ENCODE results near the gene CDS1.
"Not testable (repeated sequence)": the region's sequence is repeated elsewhere in the genome, so short reads cannot be mapped to it uniquely, and the experiment has no call there.

CDS1 gene

DNA sequence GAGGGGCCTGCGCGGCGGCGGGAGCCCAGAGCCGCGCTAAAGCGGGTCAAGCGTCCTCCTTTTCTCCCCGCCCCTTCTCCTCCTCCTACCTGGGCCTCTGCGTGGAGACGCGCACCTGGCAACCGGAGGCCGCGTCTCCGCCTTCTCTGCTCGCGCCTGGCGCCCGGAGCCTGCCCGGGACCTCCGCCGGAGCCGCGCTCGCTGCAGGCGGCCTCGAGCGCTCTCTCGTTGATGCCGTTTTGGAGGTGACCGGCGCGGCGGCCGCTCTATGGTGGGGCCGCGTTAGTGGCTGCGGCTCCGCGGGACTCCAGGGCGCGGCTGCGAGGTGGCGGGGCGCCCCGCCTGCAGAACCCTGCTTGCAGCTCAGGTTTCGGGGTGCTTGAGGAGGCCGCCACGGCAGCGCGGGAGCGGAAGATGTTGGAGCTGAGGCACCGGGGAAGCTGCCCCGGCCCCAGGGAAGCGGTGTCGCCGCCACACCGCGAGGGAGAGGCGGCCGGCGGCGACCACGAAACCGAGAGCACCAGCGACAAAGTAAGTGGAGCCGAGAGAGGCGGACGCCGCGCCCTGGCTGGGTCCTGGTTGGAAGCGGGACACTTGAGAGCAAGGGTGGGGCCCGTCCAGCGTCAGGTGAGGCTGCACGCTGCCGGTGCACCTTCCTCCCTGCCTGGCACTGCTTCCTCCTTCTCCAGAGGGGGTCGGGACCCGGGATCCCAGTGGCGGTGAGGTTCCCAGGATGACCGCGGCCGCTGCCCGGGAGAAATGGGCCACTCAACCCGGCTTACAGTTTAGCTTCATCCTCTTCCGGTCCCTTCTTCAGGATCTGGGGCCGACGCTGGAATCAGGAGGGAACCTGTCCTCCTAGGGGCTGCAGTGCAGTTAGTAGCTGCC is at the start of gene CDS1:
Gene CDS1 (plus strand): TSS at position 140 of the 888 bp plus-strand sequence. CDS start 275 bp downstream, at position 415.
- peak; percentile 7 for DNase-seq (ENCODE audit: low read depth)

DNA sequence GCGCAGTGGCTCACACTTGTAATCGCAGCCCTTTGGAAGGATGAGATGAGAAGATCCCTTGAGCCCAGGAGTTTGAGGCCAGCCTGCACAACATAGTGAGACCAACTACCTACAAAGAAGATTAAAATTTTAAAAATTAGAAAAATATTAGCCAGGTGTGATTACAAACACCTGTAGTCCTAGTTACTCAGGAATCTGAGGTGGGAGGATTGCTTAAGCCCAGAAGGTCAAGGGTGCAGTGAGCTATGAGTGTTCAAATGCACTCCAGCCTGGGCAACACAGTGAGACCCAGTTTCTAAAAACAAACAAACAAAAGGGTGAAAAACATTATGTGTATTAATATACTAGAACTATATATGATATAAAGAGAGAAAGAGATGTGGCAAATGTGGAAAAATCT is 47.0 kb upstream of the CDS1 start:
- no peak for DNase-seq (ENCODE audit: low read depth)

DNA sequence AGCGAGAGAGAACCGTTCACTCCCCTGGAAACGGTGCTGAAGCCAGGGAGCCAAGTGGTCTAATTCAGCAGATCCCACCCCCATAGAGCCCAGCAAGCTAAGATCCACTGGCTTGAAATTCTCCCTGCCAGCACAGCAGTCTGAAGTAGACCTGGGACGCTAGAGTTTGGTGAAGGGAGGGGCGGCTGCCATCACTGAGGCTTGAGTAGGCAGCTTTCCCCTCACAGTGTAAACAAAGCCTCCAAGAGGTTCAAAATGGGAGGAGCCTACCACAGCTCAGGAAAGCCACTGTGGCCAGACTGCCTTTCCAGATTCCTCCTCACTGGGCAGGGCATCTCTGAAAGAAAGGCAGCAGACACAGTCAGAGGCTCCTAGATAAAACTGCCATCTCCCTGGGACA is 37.8 kb upstream of the CDS1 start:
- DNase-seq (ENCODE audit: low read depth): no peak

GRCh38 chr4:84547211-84547610 is 35.7 kb upstream of the CDS1 start:
- no peak for DNase-seq (ENCODE audit: low read depth)

GRCh38 chr4:84549191-84549590 is 33.7 kb upstream of the CDS1 start:
- not testable (repeated sequence) for DNase-seq (ENCODE audit: low read depth)

GRCh38 chr4:84562156-84562555 is 20.8 kb upstream of the CDS1 start:
- no peak for DNase-seq (ENCODE audit: low read depth)

DNA sequence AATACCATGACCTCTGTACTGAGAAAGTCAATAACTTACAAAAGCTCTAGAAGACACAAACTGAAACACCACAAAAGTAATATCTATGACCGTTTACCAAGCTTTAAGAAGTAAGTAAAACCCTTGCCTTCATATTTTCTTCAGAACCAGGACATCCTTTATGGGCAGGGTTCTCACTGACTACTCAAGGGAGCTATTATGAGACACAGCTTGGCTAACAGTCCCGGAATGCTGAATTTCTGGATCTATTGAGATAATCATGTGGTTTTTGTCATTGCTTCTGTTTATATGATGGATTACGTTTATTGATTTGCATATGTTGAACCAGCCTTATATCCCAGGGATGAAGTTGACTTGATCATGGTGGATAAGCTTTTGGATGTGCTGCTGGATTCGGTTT is 19.9 kb upstream of the CDS1 start:
- DNase-seq (ENCODE audit: low read depth): no peak

GRCh38 chr4:84565951-84566350 is 17.0 kb upstream of the CDS1 start:
- no peak for DNase-seq (ENCODE audit: low read depth)

- no peak for DNase-seq (ENCODE audit: low read depth)
Observed at GRCh38 chr4:84568496-84568895, 14.4 kb upstream of the CDS1 start.

GRCh38 chr4:84569009-84569408 is 13.9 kb upstream of the CDS1 start:
- DNase-seq (ENCODE audit: low read depth): no peak

GRCh38 chr4:84573385-84574068 is 9.4 kb upstream of the CDS1 start:
- DNase-seq (ENCODE audit: low read depth): no peak

DNA sequence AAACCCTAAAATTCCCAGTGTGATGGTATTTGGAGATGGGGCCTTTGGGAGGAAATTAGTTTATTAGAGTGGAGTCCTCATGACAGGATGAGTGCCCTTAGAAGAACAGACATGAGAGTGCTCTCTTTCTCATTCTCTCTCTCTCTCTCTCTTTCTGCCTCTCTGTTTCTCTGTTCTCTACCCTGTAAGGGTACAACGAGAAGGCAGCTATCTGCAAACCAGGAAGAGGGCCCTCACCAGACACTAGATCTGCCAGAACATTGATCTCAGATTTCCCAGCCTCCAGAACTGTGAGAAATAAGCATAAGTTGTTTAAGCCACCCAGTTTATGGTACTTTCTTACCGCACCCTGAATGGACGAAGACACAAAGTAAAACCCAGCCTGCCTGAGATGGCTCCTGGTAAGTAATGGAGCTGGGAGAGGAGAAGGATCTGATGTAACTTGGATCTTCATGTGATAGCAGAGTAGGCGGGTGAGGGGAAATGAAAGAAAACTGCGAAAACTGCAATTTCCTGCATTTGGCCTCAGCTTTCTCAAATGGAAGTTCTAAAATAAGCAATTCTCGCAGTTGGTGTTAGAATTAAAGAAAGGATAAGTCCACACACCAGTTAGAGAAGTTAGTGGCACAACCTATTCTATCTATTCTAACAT is 8.7 kb upstream of the CDS1 start:
- no peak for DNase-seq (ENCODE audit: low read depth)

DNA sequence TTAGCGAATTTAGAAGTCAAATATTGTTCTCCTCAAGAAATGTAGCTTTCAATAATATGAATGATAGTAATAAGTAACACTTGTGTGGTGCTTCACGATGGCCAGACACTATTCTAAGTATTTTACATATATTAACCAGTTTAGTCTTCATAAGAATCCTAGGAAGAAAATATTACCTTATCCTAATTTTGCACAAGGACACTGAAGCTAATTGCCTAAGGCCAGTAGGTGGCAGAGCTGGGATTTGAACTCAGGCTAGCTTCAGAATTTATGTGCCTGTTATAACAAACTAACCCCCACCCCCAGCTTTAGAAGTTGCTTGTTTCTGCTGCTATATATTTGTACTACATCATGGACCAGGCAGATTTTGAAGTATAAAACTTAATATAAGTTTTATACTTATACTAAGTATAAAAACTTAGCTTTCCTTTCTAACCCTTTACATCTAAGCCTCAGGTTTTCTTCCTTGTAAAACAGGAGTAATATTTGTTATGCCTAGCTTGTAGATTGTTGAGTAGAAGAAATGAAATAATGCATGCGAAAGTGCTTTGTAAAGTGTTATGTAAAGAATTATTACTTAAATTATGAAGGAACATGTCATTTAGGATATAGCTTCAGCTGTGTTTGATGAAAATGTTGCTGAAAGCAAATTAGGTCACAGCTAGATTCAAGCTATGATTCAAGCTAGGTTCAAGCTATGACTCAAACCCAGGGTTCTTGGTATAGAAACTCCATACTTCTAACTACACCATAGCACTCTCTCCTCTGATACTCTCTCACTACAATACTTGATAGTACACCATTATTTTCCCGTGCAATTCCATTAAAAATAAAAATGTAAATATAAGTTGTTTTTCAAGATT is 4.2 kb upstream of the CDS1 start:
- peak; percentile 48 for DNase-seq (ENCODE audit: low read depth)

GRCh38 chr4:84579403-84579776 is 3.5 kb upstream of the CDS1 start:
- no peak for DNase-seq (ENCODE audit: low read depth)

GRCh38 chr4:84582302-84582987 is 482 bp upstream of the CDS1 start:
- peak; percentile 50 for DNase-seq (ENCODE audit: low read depth)

GRCh38 chr4:84583876-84584380 is 1.0 kb downstream of the CDS1 start:
- DNase-seq (ENCODE audit: low read depth): no peak

DNA sequence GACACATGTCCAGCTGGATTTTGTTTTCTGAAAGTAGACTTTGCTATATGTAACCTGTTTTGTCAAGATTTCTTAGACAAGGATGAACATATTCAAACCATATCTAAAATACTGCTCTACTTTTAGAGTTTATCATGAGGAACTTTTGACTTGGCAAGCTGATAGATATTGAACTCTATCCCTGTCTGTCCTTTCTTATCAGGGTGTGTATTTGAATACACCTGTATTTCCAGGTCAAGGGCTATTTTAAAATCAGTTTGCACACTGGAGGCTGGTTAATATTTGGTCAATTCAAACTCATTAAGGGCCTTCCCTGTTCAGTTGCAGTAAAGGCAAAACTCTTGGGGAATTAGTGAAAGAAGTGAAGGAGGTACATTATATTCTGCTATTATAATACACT is 2.3 kb downstream of the CDS1 start:
- no peak for DNase-seq (ENCODE audit: low read depth)

DNA sequence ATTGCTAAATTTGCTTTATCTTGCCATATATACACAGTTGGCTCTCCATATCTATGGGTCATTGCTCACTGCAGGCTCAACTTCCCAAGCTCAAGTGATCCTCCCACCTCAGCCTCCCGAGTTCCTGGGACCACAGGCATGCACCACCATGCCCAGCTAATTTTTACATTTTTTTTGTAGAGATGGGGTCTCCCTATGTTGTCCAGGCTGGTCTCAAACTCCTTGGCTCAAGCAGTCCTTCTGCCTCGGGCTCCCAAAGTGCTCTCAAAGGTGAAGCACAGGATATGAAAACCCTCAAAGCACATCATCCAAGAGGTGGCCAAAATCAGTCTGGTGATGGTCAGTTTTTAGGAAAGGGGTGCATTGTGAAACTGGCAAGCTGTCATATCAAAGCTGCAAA is 11.8 kb downstream of the CDS1 start:
- no peak for DNase-seq (ENCODE audit: low read depth)

- no peak for DNase-seq (ENCODE audit: low read depth)
Observed at GRCh38 chr4:84596826-84597225, 13.9 kb downstream of the CDS1 start.

DNA sequence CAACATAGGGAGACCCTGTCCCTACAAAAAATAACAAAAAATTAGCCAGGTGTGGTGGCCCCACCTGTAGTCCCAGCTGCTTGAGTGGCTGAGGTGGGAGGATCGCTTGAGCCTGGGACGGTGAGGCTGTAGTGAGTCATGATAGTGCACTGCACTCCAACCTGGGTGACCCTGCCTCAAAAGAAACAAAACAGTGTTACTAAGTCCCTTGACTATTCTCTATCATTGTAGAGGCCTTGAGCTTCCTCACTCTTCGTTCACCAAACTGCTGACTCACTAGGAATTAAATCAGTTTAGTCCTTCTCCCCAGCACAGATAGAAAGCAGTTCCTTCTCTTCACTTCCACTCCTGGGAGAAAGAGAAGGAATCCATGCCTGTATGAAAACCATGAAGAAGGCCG is 14.5 kb downstream of the CDS1 start:
- no peak for DNase-seq (ENCODE audit: low read depth)

DNA sequence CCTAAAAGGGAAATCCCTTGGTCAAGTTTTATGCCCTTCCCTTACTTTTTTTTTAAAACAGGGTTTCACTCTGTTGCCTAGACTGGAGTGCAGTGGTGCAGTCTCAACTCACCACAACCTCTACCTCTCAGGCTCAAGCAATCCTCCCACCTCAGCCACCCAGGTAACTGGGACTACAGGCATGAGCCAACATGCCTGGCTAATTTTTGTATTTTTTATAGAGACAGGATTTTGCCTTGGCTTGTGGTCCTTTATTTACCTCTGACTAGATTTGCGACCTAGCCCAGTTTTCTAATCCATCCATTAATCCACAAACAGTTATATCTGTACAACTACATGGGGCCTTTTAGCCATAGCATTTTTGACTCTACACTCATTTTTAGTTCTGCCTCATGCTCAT is 23.7 kb downstream of the CDS1 start:
- DNase-seq (ENCODE audit: low read depth): no peak

Data from EH (cell line).